ENCODE data around the gene PACRG. TPM values are rescaled to one million over a fixed set of nuclear protein-coding genes. Genes with fewer than 3 reads are reported as not detected.

Gene PACRG
- total and polyA plus RNA-seq, 2 experiments from 2014 or later: 0.17 to 0.68 TPM

DNA sequence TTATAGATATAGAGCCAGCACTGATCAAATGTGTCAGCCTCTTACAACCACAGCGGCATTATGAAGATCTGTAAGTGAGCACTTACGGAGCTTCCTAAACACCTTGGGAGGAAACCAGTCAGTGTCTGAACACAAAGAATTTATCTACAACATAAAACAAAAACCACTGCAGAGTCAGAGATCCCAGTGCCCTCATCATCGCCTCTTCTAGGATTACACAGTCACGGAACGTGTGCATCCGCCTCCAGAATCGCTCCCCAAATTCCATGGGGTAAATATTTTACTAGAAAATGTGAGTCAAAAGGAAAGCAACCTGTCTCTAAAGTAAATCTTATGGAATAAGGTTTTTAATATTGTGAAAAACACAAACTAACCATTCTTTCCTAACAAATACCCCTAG is 243.6 kb downstream of the PACRG start:
- Mint-ChIP-seq H3K9me3 (no peaks in the 10 kb centered on the region), H3K4me1 (no peaks in the 10 kb centered on the region), H3K36me3 (ENCODE audit: low read depth) (no peaks in the 10 kb centered on the region), H3K27ac (no peak overlapping the region), H3K27me3 (ENCODE audit: insufficient read depth, low read depth, poor library complexity) (no peaks in the 10 kb centered on the region), H3K4me3 (no peak overlapping the region)
- H3K79me2 ChIP-seq (replicated peaks; ENCODE audit: insufficient read depth): no peaks in the 10 kb centered on the region
- H3K36me3 ChIP-seq (ENCODE audit: insufficient read depth): no peaks in the 10 kb centered on the region
- H3K27ac ChIP-seq (ENCODE audit: low read depth): no peak overlapping the region
- DNase-seq (ENCODE audit: low spot score) (no peak), ATAC-seq (no peak)
- H3K4me3 ChIP-seq: no peak overlapping the region
- TF ChIP-seq POLR2AphosphoS5 (IDR thresholded peaks at IDR 0.05; ENCODE audit: low read depth) (no peak), CREB1 (CRISPR knock-in tag; IDR thresholded peaks at IDR 0.05; ENCODE audit: low read depth) (no peak), ZNF462 (CRISPR knock-in tag; IDR thresholded peaks at IDR 0.05) (no peak)
- no peaks in the 10 kb centered on the region for H3K4me1 ChIP-seq (ENCODE audit: insufficient read depth)
- H2AFZ ChIP-seq: no peak overlapping the region
- no peaks in the 10 kb centered on the region for H3F3A ChIP-seq (replicated peaks; ENCODE audit: low read depth)
- no peak overlapping the region for H3K4me2 ChIP-seq
- H3K9me2 ChIP-seq (ENCODE audit: insufficient read depth): no peaks in the 10 kb centered on the region
- H3K27me3 ChIP-seq (ENCODE audit: insufficient read depth): no peaks in the 10 kb centered on the region
- H4K20me1 ChIP-seq (replicated peaks; ENCODE audit: insufficient read depth): no peaks in the 10 kb centered on the region

DNA sequence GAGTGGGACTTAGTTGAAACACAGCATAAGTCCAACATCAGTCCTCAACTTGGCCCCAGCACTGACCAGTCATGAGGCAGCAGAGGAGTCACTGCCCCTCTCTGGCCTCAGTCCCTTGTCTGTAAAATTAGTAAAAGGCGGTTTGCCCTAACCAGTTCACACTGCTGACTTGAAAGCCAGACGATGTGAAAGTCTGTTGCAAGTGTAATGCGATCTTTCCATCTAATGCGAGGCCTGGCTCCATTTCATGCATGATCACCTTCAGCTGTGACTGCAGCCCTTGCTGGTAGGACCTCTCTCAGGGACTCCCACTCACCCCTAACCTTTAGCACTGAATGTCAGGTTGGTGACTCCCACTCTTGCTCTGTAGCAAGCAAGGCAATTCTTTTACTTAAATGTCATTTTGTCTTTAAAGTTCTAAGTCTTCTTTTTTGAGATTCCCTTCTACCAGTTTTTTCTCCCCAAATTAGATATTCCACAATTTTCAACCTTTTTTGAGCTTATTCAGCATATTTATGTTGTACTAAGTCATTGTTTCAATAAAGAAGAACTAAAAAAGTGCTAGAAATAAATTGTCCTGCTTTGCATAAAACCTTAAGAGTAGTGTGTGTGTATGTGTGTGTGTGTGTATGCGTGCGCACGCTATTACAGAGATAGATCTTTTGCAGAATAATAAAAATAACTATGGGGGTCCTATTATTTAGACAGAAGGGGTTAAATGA is 245.5 kb downstream of the PACRG start:
- H3K27me3 ChIP-seq (ENCODE audit: insufficient read depth): no peaks in the 10 kb centered on the region
- TF ChIP-seq EZH2phosphoT487 (IDR thresholded peaks at IDR 0.05; ENCODE audit: unreplicated experiment) (no peak), CREB1 (CRISPR knock-in tag; IDR thresholded peaks at IDR 0.05; ENCODE audit: low read depth) (no peak), ZNF331 (CRISPR knock-in tag; IDR thresholded peaks at IDR 0.05; ENCODE audit: low read depth) (no peak), ZNF114 (CRISPR knock-in tag; IDR thresholded peaks at IDR 0.05) (no peak), NANOG (IDR thresholded peaks at IDR 0.05; ENCODE audit: borderline replicate concordance) (no peak), POLR2AphosphoS5 (IDR thresholded peaks at IDR 0.05; ENCODE audit: low read depth) (no peak), EZH2 (IDR thresholded peaks at IDR 0.05; ENCODE audit: low read depth, unreplicated experiment) (no peak)
- TF ChIP-seq, protein P1, sequence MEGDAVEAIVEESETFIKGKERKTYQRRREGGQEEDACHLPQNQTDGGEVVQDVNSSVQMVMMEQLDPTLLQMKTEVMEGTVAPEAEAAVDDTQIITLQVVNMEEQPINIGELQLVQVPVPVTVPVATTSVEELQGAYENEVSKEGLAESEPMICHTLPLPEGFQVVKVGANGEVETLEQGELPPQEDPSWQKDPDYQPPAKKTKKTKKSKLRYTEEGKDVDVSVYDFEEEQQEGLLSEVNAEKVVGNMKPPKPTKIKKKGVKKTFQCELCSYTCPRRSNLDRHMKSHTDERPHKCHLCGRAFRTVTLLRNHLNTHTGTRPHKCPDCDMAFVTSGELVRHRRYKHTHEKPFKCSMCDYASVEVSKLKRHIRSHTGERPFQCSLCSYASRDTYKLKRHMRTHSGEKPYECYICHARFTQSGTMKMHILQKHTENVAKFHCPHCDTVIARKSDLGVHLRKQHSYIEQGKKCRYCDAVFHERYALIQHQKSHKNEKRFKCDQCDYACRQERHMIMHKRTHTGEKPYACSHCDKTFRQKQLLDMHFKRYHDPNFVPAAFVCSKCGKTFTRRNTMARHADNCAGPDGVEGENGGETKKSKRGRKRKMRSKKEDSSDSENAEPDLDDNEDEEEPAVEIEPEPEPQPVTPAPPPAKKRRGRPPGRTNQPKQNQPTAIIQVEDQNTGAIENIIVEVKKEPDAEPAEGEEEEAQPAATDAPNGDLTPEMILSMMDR (conservative IDR thresholded peaks at IDR 0.05; ENCODE audit: low read depth in 2 of 2): no peak
- H3K9me3 Mint-ChIP-seq: no peaks in the 10 kb centered on the region
- no peak overlapping the region for H3K4me3 ChIP-seq
- DNase-seq (ENCODE audit: low spot score) (no peak), ATAC-seq (no peak)
- H3K27ac Mint-ChIP-seq: no peak overlapping the region
- no peaks in the 10 kb centered on the region for H3K4me1 ChIP-seq (ENCODE audit: insufficient read depth)
- H2AFZ ChIP-seq: no peak overlapping the region
- H3F3A ChIP-seq (replicated peaks; ENCODE audit: low read depth): no peaks in the 10 kb centered on the region
- H3K9me2 ChIP-seq (ENCODE audit: insufficient read depth): no peaks in the 10 kb centered on the region
- H3K4me3 Mint-ChIP-seq: no peak overlapping the region
- no peaks in the 10 kb centered on the region for H3K27me3 Mint-ChIP-seq (ENCODE audit: insufficient read depth, low read depth, poor library complexity)
- H3K27ac ChIP-seq (ENCODE audit: low read depth): no peak overlapping the region
- no peak overlapping the region for H3K4me2 ChIP-seq
- no peaks in the 10 kb centered on the region for H3K36me3 ChIP-seq (ENCODE audit: insufficient read depth)
- no peaks in the 10 kb centered on the region for H3K79me2 ChIP-seq (replicated peaks; ENCODE audit: insufficient read depth)
- H3K36me3 Mint-ChIP-seq (ENCODE audit: low read depth): no peaks in the 10 kb centered on the region
- no peaks in the 10 kb centered on the region for H4K20me1 ChIP-seq (replicated peaks; ENCODE audit: insufficient read depth)
- H3K4me1 Mint-ChIP-seq: no peaks in the 10 kb centered on the region
